ENCODE data around the gene PINLYP. TPM values are rescaled to one million over a fixed set of nuclear protein-coding genes. Genes with fewer than 3 reads are reported as not detected.

Gene PINLYP
- total RNA-seq, 2 experiments from 2014 or later, result 2.2 to 3.7 TPM

GRCh38 chr19:43612374-43612773 is 36.8 kb downstream of the PINLYP start:
- DNase-seq, result no peak
- no peaks in the 10 kb centered on the region for H3K27me3 Mint-ChIP-seq
- no peaks in the 10 kb centered on the region for H3K9me3 Mint-ChIP-seq
- H3K4me1 Mint-ChIP-seq (ENCODE audit: low read depth), result peaks cover 3% of the 10 kb centered on the region
- no peak overlapping the region for H3K27ac Mint-ChIP-seq
- POLR2A ChIA-PET, result no interaction called here
- peaks cover 6% of the 10 kb centered on the region for H3K36me3 Mint-ChIP-seq
- CTCF ChIA-PET, result no interaction called here
- H3K4me3 Mint-ChIP-seq, result no peak overlapping the region
- intact Hi-C loops (cut with micrococcal nuclease), result no loop called here

GRCh38 chr19:43616306-43616705 is 40.7 kb downstream of the PINLYP start:
- Mint-ChIP-seq H3K4me1 (ENCODE audit: low read depth) (peaks cover 12% of the 10 kb centered on the region), H3K9me3 (no peaks in the 10 kb centered on the region), H3K4me3 (no peak overlapping the region), H3K27me3 (no peaks in the 10 kb centered on the region), H3K36me3 (peaks cover 2% of the 10 kb centered on the region), H3K27ac (no peak overlapping the region)
- intact Hi-C loops (cut with micrococcal nuclease), result no loop called here
- ChIA-PET POLR2A (no interaction called here), CTCF (no interaction called here)
- DNase-seq, result no peak

- CTCF ChIA-PET, result interaction anchor here (1.4 kb wide), 1 partner anchor 62 kb away, joined by 4 read pairs; no protein-coding TSS in a partner anchor
These were observed 41.4 kb downstream of the PINLYP start for GRCh38 chr19:43616954-43617353.

DNA sequence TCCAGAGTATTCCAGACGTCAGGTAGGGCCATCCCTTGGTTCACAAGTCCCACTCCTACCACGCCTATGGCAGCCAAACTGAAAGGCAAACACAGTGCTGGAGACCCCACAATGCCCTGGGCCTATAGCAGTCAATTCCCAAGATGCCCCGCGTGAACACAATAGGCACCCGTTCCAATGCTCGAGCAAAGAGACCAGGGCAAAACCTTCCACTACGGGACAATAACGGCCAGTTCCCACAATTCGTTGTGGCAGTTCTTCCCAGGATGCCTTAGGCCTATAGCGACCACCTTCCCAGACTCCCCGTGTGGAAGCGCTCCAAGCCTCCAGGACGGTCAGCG is 43.3 kb downstream of the PINLYP start:
- H3K27ac Mint-ChIP-seq, result peak overlapping the region; percentile 98
- no peaks in the 10 kb centered on the region for H3K27me3 Mint-ChIP-seq
- intact Hi-C loops (cut with micrococcal nuclease), result loop anchor here (1.0 to 2.0 kb wide), 5 partner anchors 23 to 156 kb away; partner anchors contain the start of genes IRGQ, ZNF575 and ZNF576
- H3K4me3 Mint-ChIP-seq, result peak overlapping the region; percentile 97
- H3K4me1 Mint-ChIP-seq (ENCODE audit: low read depth), result peaks cover 14% of the 10 kb centered on the region
- ChIA-PET POLR2A (no interaction called here), CTCF (no interaction called here)
- H3K9me3 Mint-ChIP-seq, result no peaks in the 10 kb centered on the region
- H3K36me3 Mint-ChIP-seq, result no peaks in the 10 kb centered on the region
- peak; percentile 75 for DNase-seq

More at GRCh38 chr19:43616954-43617353, 41.4 kb downstream of the PINLYP start:
- H3K4me3 Mint-ChIP-seq, result no peak overlapping the region
- no peaks in the 10 kb centered on the region for H3K9me3 Mint-ChIP-seq
- POLR2A ChIA-PET, result no interaction called here
- intact Hi-C loops (cut with micrococcal nuclease), result no loop called here
- DNase-seq, result no peak
- no peak overlapping the region for H3K27ac Mint-ChIP-seq
- peaks cover 14% of the 10 kb centered on the region for H3K4me1 Mint-ChIP-seq (ENCODE audit: low read depth)
- H3K27me3 Mint-ChIP-seq, result no peaks in the 10 kb centered on the region
- peaks cover 2% of the 10 kb centered on the region for H3K36me3 Mint-ChIP-seq

GRCh38 chr19:43619262-43620060 is 43.9 kb downstream of the PINLYP start, which contains the start of gene ZNF428:
TSS of gene ZNF428 (minus strand) at chr19:43619629. CDS start at chr19:43614304, 5,325 bp downstream.
- POLR2A ChIA-PET, result interaction anchor here (0.7 to 1.0 kb wide), 2 partner anchors 49 to 93 kb away, joined by 3 to 4 read pairs; no protein-coding TSS in a partner anchor
- Mint-ChIP-seq H3K4me1 (ENCODE audit: low read depth) (peaks cover 14% of the 10 kb centered on the region), H3K27ac (peak within 1 kb of the TSS; percentile 98), H3K36me3 (no peaks in the 10 kb centered on the region), H3K27me3 (no peaks in the 10 kb centered on the region), H3K4me3 (peak within 1 kb of the TSS; percentile 97), H3K9me3 (no peaks in the 10 kb centered on the region)
- peak; percentile 92 for DNase-seq
- intact Hi-C loops (cut with micrococcal nuclease), result loop anchor here (1.0 to 2.0 kb wide), 5 partner anchors 23 to 157 kb away; partner anchors contain the start of genes IRGQ, ZNF575 and ZNF576
- CTCF ChIA-PET, result no interaction called here

DNA sequence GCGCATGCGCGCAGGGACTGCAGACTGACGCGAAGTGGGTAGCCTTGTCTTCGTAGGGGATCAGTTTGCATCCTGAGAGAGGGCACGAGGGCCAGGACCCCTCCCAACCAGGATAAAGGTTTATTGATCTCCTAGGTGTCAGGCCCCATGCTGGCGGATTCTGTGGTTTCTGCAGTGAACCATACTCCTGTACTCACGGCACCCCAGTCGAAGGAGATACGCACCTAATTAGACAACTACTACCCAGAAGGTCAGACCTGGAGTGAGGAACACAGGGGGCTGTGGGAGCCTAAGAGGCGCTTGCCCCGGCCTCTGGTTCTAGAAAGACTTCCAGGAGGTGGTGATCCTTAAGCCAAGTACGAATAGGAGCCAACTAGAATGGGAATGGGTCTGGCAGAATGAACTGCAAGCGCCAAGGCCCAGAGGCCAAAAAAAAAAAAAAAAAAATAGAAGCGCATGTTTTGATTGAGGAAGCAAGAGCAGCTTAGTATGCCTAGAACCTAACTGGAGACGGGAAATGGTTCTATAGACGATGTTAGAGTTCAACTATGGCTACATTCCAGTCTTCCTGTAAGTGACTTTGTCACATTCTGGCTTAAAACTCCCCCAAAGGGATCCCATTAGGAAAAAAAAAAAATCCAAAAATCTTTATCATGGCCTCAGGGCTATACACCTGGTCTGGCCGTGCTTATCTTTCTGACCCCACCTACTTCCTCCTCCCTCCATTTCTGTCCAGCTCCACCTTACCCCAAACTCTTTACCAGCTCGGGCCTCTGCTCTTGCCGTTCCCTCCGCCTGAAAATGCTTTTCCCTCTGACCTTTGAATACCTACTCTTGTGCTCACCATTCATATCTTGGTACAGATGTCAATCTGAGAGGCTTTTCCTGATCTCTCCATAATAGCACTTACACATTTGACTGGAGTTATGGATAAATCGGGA is 44.7 kb downstream of the PINLYP start:
- intact Hi-C loops (cut with micrococcal nuclease), result no loop called here
- Mint-ChIP-seq H3K9me3 (no peaks in the 10 kb centered on the region), H3K36me3 (no peaks in the 10 kb centered on the region), H3K4me3 (peak overlapping the region; percentile 97), H3K27ac (peak overlapping the region; percentile 98), H3K4me1 (ENCODE audit: low read depth) (peaks cover 19% of the 10 kb centered on the region), H3K27me3 (no peaks in the 10 kb centered on the region)
- DNase-seq, result no peak
- POLR2A ChIA-PET, result interaction anchor here (0.6 to 1.0 kb wide), 3 partner anchors 48 to 182 kb away, joined by 3 to 4 read pairs (median 3); no protein-coding TSS in a partner anchor
- CTCF ChIA-PET, result interaction anchor here (0.8 kb wide), 1 partner anchor 1404 kb away, joined by 3 read pairs; no protein-coding TSS in a partner anchor

GRCh38 chr19:43622070-43622469 is 46.5 kb downstream of the PINLYP start:
- CTCF ChIA-PET, result no interaction called here
- intact Hi-C loops (cut with micrococcal nuclease), result no loop called here
- peaks cover 6% of the 10 kb centered on the region for H3K27me3 Mint-ChIP-seq
- POLR2A ChIA-PET, result no interaction called here
- H3K36me3 Mint-ChIP-seq, result no peaks in the 10 kb centered on the region
- no peak overlapping the region for H3K27ac Mint-ChIP-seq
- no peak overlapping the region for H3K4me3 Mint-ChIP-seq
- no peaks in the 10 kb centered on the region for H3K9me3 Mint-ChIP-seq
- peaks cover 22% of the 10 kb centered on the region for H3K4me1 Mint-ChIP-seq (ENCODE audit: low read depth)
- no peak for DNase-seq

- ChIA-PET POLR2A (no interaction called here), CTCF (interaction anchor here (1.2 kb wide), 1 partner anchor 176 kb away, joined by 3 read pairs; no protein-coding TSS in a partner anchor)
- Mint-ChIP-seq H3K27me3 (peaks cover 8% of the 10 kb centered on the region), H3K9me3 (no peaks in the 10 kb centered on the region), H3K4me1 (ENCODE audit: low read depth) (peaks cover 22% of the 10 kb centered on the region), H3K4me3 (no peak overlapping the region), H3K36me3 (no peaks in the 10 kb centered on the region), H3K27ac (no peak overlapping the region)
- DNase-seq, result no peak
- intact Hi-C loops (cut with micrococcal nuclease), result no loop called here
These were observed 47.4 kb downstream of the PINLYP start for GRCh38 chr19:43622956-43623355.

- ChIA-PET POLR2A (no interaction called here), CTCF (interaction anchor here (1.2 kb wide), 2 partner anchors 44 to 177 kb away, joined by 3 to 4 read pairs; no protein-coding TSS in a partner anchor)
- Mint-ChIP-seq H3K4me3 (no peak overlapping the region), H3K4me1 (ENCODE audit: low read depth) (peaks cover 21% of the 10 kb centered on the region), H3K27me3 (peaks cover 8% of the 10 kb centered on the region), H3K36me3 (no peaks in the 10 kb centered on the region), H3K9me3 (no peaks in the 10 kb centered on the region), H3K27ac (no peak overlapping the region)
- DNase-seq, result peak; percentile 37
- intact Hi-C loops (cut with micrococcal nuclease), result no loop called here
These were observed 48.5 kb downstream of the PINLYP start for GRCh38 chr19:43623889-43624670.

- Mint-ChIP-seq H3K4me1 (ENCODE audit: low read depth) (peaks cover 20% of the 10 kb centered on the region), H3K27me3 (peaks cover 8% of the 10 kb centered on the region), H3K36me3 (no peaks in the 10 kb centered on the region), H3K4me3 (no peak overlapping the region), H3K9me3 (no peaks in the 10 kb centered on the region), H3K27ac (no peak overlapping the region)
- CTCF ChIA-PET, result interaction anchor here (2.0 kb wide), 1 partner anchor 69 kb away, joined by 11 read pairs; no protein-coding TSS in a partner anchor
- intact Hi-C loops (cut with micrococcal nuclease), result no loop called here
- DNase-seq, result peak; percentile 94
- POLR2A ChIA-PET, result no interaction called here
These were observed 49.3 kb downstream of the PINLYP start for GRCh38 chr19:43624933-43625332.

GRCh38 chr19:43625918-43626579 is 50.4 kb downstream of the PINLYP start:
- Mint-ChIP-seq H3K4me3 (no peak overlapping the region), H3K27me3 (peaks cover 8% of the 10 kb centered on the region), H3K9me3 (no peaks in the 10 kb centered on the region), H3K36me3 (no peaks in the 10 kb centered on the region), H3K27ac (no peak overlapping the region), H3K4me1 (ENCODE audit: low read depth) (peaks cover 10% of the 10 kb centered on the region)
- ChIA-PET POLR2A (no interaction called here), CTCF (interaction anchor here (0.6 to 2.0 kb wide), 6 partner anchors 14 to 186 kb away, joined by 3 to 11 read pairs (median 4); no protein-coding TSS in a partner anchor)
- intact Hi-C loops (cut with micrococcal nuclease), result no loop called here
- peak; percentile 59 for DNase-seq
